ENCODE results near the gene FNDC3B. TPM values are rescaled to one million over a fixed set of nuclear protein-coding genes. Genes with fewer than 3 reads are reported as not detected.

FNDC3B gene
- total and polyA plus RNA-seq, 2 donors (not counting 1 experiment from before 2014, with no cell fraction given) = 1.2 to 9.2 TPM

GRCh38 chr3:172404237-172404962 is 365.0 kb downstream of the FNDC3B start:
- POLR2A ChIA-PET = no interaction called here
- WGBS (ENCODE audit: insufficient coverage) = 75% methylated on average over 7 of the region's 12 CpGs
- H3K4me2 ChIP-seq (replicated peaks; ENCODE audit: low read depth, low read length, poor library complexity, severe bottlenecking) = no peak overlapping the region
- H4K20me1 ChIP-seq (ENCODE audit: control insufficient read depth, insufficient read depth, low read length, poor library complexity, severe bottlenecking) = no peaks in the 10 kb centered on the region
- H3K9ac ChIP-seq (ENCODE audit: low read length) = no peak overlapping the region
- no peak overlapping the region for H3K4me3 ChIP-seq (ENCODE audit: control extremely low read depth in 1 of 5, extremely low read depth in 1 of 5, insufficient read depth in 1 of 5, low read depth in 2 of 5, low read length in 4 of 5)
- no peaks in the 10 kb centered on the region for H3K9me3 ChIP-seq (ENCODE audit: control extremely low read depth in 1 of 3, control insufficient read depth in 2 of 3, insufficient read depth in 1 of 3, low read length in 2 of 3)
- H3K4me1 ChIP-seq (ENCODE audit: control insufficient read depth in 2 of 2, insufficient read depth in 2 of 2, low read length in 2 of 2) = no peaks in the 10 kb centered on the region
- ATAC-seq (ENCODE audit: low read depth) (no peak), DNase-seq (no peak)
- no peak for TF ChIP-seq EZH2 (IDR thresholded peaks at IDR 0.05; ENCODE audit: borderline replicate concordance, insufficient read depth, low read depth, low read length, poor library complexity, severe bottlenecking)
- TF ChIP-seq, protein P1, sequence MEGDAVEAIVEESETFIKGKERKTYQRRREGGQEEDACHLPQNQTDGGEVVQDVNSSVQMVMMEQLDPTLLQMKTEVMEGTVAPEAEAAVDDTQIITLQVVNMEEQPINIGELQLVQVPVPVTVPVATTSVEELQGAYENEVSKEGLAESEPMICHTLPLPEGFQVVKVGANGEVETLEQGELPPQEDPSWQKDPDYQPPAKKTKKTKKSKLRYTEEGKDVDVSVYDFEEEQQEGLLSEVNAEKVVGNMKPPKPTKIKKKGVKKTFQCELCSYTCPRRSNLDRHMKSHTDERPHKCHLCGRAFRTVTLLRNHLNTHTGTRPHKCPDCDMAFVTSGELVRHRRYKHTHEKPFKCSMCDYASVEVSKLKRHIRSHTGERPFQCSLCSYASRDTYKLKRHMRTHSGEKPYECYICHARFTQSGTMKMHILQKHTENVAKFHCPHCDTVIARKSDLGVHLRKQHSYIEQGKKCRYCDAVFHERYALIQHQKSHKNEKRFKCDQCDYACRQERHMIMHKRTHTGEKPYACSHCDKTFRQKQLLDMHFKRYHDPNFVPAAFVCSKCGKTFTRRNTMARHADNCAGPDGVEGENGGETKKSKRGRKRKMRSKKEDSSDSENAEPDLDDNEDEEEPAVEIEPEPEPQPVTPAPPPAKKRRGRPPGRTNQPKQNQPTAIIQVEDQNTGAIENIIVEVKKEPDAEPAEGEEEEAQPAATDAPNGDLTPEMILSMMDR (IDR thresholded peaks at IDR 0.05) = no peak
- Mint-ChIP-seq H3K4me3 (no peak overlapping the region), H3K9me3 (ENCODE audit: insufficient read depth) (no peaks in the 10 kb centered on the region), H3K27ac (no peak overlapping the region), H3K27me3 (peaks cover 14% of the 10 kb centered on the region), H3K4me1 (no peaks in the 10 kb centered on the region)
- H3K36me3 ChIP-seq (replicated peaks in 1 of 2; ENCODE audit: control extremely low read depth in 1 of 2, control insufficient read depth in 1 of 2, extremely low read depth in 1 of 2, insufficient read depth in 2 of 2, low read length in 1 of 2) = no peaks in the 10 kb centered on the region
- intact Hi-C loops (cut with micrococcal nuclease) = no loop called here
- H3K27me3 ChIP-seq (replicated peaks in 1 of 4; ENCODE audit: control extremely low read depth in 1 of 4, control insufficient read depth in 3 of 4, insufficient read depth in 4 of 4, low read length in 3 of 4) = no peaks in the 10 kb centered on the region
- CTCF ChIA-PET = no interaction called here
- H3K27ac ChIP-seq (ENCODE audit: low read length in 2 of 2) = no peak overlapping the region
- no peaks in the 10 kb centered on the region for H3K79me2 ChIP-seq (ENCODE audit: control insufficient read depth, insufficient read depth, low read length)
- H2AFZ ChIP-seq (ENCODE audit: insufficient read depth, low read depth, low read length, poor library complexity, severe bottlenecking) = no peak overlapping the region

GRCh38 chr3:172405914-172406313 is 366.5 kb downstream of the FNDC3B start:
- H2AFZ ChIP-seq (ENCODE audit: insufficient read depth, low read depth, low read length, poor library complexity, severe bottlenecking) = no peak overlapping the region
- H3K4me1 Mint-ChIP-seq = no peaks in the 10 kb centered on the region
- CTCF ChIA-PET = no interaction called here

More at GRCh38 chr3:172405914-172406313, 366.5 kb downstream of the FNDC3B start:
- H3K27ac Mint-ChIP-seq = no peak overlapping the region
- peaks cover 14% of the 10 kb centered on the region for H3K27me3 Mint-ChIP-seq
- H3K9me3 Mint-ChIP-seq (ENCODE audit: insufficient read depth) = no peaks in the 10 kb centered on the region
- H3K4me3 Mint-ChIP-seq = no peak overlapping the region
- Histone ChIP-seq H3K79me2 (ENCODE audit: control insufficient read depth, insufficient read depth, low read length) (no peaks in the 10 kb centered on the region), H3K36me3 (replicated peaks in 1 of 2; ENCODE audit: control extremely low read depth in 1 of 2, control insufficient read depth in 1 of 2, extremely low read depth in 1 of 2, insufficient read depth in 2 of 2, low read length in 1 of 2) (no peaks in the 10 kb centered on the region), H3K27ac (ENCODE audit: low read length in 2 of 2) (no peak overlapping the region), H4K20me1 (ENCODE audit: control insufficient read depth, insufficient read depth, low read length, poor library complexity, severe bottlenecking) (no peaks in the 10 kb centered on the region), H3K4me2 (replicated peaks; ENCODE audit: low read depth, low read length, poor library complexity, severe bottlenecking) (no peak overlapping the region), H3K27me3 (replicated peaks in 1 of 4; ENCODE audit: control extremely low read depth in 1 of 4, control insufficient read depth in 3 of 4, insufficient read depth in 4 of 4, low read length in 3 of 4) (no peaks in the 10 kb centered on the region), H3K4me3 (ENCODE audit: control extremely low read depth in 1 of 5, extremely low read depth in 1 of 5, insufficient read depth in 1 of 5, low read depth in 2 of 5, low read length in 4 of 5) (no peak overlapping the region), H3K4me1 (ENCODE audit: control insufficient read depth in 2 of 2, insufficient read depth in 2 of 2, low read length in 2 of 2) (no peaks in the 10 kb centered on the region), H3K9me3 (ENCODE audit: control extremely low read depth in 1 of 3, control insufficient read depth in 2 of 3, insufficient read depth in 1 of 3, low read length in 2 of 3) (no peaks in the 10 kb centered on the region), H3K9ac (ENCODE audit: low read length) (no peak overlapping the region)
- no peak for DNase-seq
- no peak for ATAC-seq (ENCODE audit: low read depth)
- no peak for TF ChIP-seq EZH2 (IDR thresholded peaks at IDR 0.05; ENCODE audit: borderline replicate concordance, insufficient read depth, low read depth, low read length, poor library complexity, severe bottlenecking)
- TF ChIP-seq, protein P1 (IDR thresholded peaks at IDR 0.05) = no peak
- POLR2A ChIA-PET = no interaction called here
- intact Hi-C loops (cut with micrococcal nuclease) = no loop called here
- WGBS (ENCODE audit: insufficient coverage) = 100% methylated on average over 1 of the region's 2 CpGs

All from B cell (primary cell).